GM12878 (cell line): ENCODE data around the gene NOCT.

Source experiments
- EZH2 ChIP-seq: IDR thresholded peaks from 2 replicates; pipeline ENCODE4 v1.6.1; 2012; ENCODE audit warnings: low read depth, mild to moderate bottlenecking, control low read depth, inconsistent platforms, low read length, borderline replicate concordance; ENCODE audit not compliant: control insufficient read depth
- RCOR1 ChIP-seq: conservative IDR thresholded peaks from 2 replicates; pipeline ENCODE4 v1.6.1; 2012; ENCODE audit warnings: low read depth, low read length, improper control_type of control experiment
- RFX5 ChIP-seq: IDR thresholded peaks from 2 replicates; pipeline ENCODE4 v1.6.1; 2011; ENCODE audit warnings: low read depth, low read length, improper control_type of control experiment
- SMAD1 ChIP-seq: fragments of 450-650 bp; IDR thresholded peaks from 2 replicates; pipeline ENCODE4 v1.6.1; 2018; ENCODE audit warnings: mild to moderate bottlenecking, low read depth; ENCODE audit not compliant: partially characterized antibody
- YY1 ChIP-seq: IDR thresholded peaks from 2 replicates; pipeline ENCODE4 v1.6.1; 2011; ENCODE audit warnings: low read depth, mild to moderate bottlenecking, low read length
- TF ChIP-seq, protein P1 (sequence below): IDR thresholded peaks from 2 replicates; pipeline ENCODE4 v1.6.1; 2012; ENCODE audit warnings: low read depth, low read length, improper control_type of control experiment
- TF ChIP-seq, protein P2 (sequence below): IDR thresholded peaks from 2 replicates; pipeline ENCODE4 v1.6.1; 2012; ENCODE audit warnings: mild to moderate bottlenecking, low read depth, low read length
- TF ChIP-seq, protein P3 (sequence below), 3 experiments: IDR thresholded peaks in 2 of 3; conservative IDR thresholded peaks in 1 of 3; 2 replicates each; pipeline ENCODE4 v1.5.1; 2011; ENCODE audit warnings: low read depth in 3 of 3, low read length in 3 of 3, mild to moderate bottlenecking in 3 of 3, control low read depth in 2 of 3, moderate library complexity in 2 of 3, inconsistent platforms in 1 of 3, mixed read lengths in 1 of 3; ENCODE audit not compliant: control insufficient read depth in 2 of 3, insufficient read depth in 1 of 3; ENCODE audit errors: extremely low read depth in 1 of 3
- TF ChIP-seq, protein P4 (sequence below): IDR thresholded peaks from 2 replicates; pipeline ENCODE4 v1.6.1; 2011; ENCODE audit warnings: low read depth, mild to moderate bottlenecking, low read length, moderate library complexity, borderline replicate concordance; ENCODE audit errors: extremely low read depth

DNA sequence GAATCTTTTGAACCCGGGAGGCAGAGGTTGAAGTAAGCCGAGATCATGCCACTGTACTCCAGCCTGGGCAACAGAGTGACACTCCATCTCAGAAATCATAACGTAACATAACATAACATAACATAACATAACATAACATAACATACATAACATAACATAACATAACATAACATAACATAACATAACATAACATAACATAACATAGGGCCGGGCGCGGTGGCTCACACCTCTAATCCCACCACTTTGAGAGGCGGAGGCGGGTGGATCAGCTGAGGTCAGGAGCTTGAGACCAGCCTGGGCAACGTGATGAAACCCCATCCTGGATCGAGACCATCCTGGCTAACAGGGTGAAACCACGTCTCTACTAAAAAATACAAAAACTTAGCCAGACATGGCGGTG is 76.7 kb downstream of the NOCT start:
- TF ChIP-seq SMAD1: no peak
- TF ChIP-seq YY1: no peak
- TF ChIP-seq, protein P1, sequence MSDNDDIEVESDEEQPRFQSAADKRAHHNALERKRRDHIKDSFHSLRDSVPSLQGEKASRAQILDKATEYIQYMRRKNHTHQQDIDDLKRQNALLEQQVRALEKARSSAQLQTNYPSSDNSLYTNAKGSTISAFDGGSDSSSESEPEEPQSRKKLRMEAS: no peak
- TF ChIP-seq RCOR1: no peak
- TF ChIP-seq EZH2: no peak
- TF ChIP-seq, protein P2, sequence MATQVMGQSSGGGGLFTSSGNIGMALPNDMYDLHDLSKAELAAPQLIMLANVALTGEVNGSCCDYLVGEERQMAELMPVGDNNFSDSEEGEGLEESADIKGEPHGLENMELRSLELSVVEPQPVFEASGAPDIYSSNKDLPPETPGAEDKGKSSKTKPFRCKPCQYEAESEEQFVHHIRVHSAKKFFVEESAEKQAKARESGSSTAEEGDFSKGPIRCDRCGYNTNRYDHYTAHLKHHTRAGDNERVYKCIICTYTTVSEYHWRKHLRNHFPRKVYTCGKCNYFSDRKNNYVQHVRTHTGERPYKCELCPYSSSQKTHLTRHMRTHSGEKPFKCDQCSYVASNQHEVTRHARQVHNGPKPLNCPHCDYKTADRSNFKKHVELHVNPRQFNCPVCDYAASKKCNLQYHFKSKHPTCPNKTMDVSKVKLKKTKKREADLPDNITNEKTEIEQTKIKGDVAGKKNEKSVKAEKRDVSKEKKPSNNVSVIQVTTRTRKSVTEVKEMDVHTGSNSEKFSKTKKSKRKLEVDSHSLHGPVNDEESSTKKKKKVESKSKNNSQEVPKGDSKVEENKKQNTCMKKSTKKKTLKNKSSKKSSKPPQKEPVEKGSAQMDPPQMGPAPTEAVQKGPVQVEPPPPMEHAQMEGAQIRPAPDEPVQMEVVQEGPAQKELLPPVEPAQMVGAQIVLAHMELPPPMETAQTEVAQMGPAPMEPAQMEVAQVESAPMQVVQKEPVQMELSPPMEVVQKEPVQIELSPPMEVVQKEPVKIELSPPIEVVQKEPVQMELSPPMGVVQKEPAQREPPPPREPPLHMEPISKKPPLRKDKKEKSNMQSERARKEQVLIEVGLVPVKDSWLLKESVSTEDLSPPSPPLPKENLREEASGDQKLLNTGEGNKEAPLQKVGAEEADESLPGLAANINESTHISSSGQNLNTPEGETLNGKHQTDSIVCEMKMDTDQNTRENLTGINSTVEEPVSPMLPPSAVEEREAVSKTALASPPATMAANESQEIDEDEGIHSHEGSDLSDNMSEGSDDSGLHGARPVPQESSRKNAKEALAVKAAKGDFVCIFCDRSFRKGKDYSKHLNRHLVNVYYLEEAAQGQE: no peak
- TF ChIP-seq, protein P3, sequence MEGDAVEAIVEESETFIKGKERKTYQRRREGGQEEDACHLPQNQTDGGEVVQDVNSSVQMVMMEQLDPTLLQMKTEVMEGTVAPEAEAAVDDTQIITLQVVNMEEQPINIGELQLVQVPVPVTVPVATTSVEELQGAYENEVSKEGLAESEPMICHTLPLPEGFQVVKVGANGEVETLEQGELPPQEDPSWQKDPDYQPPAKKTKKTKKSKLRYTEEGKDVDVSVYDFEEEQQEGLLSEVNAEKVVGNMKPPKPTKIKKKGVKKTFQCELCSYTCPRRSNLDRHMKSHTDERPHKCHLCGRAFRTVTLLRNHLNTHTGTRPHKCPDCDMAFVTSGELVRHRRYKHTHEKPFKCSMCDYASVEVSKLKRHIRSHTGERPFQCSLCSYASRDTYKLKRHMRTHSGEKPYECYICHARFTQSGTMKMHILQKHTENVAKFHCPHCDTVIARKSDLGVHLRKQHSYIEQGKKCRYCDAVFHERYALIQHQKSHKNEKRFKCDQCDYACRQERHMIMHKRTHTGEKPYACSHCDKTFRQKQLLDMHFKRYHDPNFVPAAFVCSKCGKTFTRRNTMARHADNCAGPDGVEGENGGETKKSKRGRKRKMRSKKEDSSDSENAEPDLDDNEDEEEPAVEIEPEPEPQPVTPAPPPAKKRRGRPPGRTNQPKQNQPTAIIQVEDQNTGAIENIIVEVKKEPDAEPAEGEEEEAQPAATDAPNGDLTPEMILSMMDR (IDR thresholded peaks at IDR 0.05 in 2 of 3, conservative IDR thresholded peaks at IDR 0.05 in 1 of 3; ENCODE audit: control insufficient read depth in 2 of 3, extremely low read depth in 1 of 3, insufficient read depth in 1 of 3, low read depth in 3 of 3, low read length in 3 of 3): no peak
- no peak for TF ChIP-seq RFX5
- TF ChIP-seq, protein P4, sequence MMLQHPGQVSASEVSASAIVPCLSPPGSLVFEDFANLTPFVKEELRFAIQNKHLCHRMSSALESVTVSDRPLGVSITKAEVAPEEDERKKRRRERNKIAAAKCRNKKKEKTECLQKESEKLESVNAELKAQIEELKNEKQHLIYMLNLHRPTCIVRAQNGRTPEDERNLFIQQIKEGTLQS: no peak
